COR-L47 (cell line): Measurements from ENCODE around the gene ST8SIA1.
"Not testable (repeated sequence)": the region's sequence is repeated elsewhere in the genome, so short reads cannot be mapped to it uniquely, and the experiment has no call there.

ENCODE experiments used
- DNase-seq: peaks from one replicate; lab custom pipeline; 2025; lab: John Stamatoyannopoulos, UW

The ST8SIA1 gene, protein sequence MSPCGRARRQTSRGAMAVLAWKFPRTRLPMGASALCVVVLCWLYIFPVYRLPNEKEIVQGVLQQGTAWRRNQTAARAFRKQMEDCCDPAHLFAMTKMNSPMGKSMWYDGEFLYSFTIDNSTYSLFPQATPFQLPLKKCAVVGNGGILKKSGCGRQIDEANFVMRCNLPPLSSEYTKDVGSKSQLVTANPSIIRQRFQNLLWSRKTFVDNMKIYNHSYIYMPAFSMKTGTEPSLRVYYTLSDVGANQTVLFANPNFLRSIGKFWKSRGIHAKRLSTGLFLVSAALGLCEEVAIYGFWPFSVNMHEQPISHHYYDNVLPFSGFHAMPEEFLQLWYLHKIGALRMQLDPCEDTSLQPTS

DNA sequence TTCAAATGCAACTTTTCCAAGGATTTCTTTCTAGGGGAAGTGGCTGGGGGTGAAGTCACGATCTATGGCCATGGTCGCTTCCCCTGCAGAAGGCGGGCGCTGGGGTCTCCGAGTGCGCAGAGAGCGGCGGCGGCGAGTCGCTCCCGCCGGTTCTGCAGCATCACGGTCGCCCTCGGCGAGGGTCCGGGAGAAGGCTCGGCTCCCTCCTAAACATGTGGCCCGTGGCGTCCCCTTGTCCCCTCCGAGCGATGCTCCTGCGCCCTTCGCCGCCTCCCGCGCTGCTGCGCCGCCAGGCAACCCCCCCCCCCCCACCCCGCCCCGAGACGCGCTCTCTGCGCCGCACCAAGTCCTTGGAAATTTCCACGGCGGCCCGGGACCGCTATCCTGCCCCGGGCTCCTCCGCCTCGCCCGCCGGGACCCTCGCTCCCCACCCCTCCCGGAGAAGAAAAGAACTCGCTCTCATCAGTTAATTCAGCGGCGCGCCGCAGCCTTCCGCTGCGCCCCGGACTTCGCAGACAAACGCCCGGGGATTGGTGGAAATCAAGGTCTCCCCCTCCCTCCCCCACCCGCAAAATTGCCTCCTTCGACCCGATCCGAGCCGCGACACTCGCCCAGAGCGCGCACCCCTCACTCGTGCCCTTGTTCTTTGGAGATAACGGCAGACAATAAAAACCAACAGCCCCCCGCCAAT lies at the start of gene ST8SIA1:
TSS of gene ST8SIA1 (minus strand) at position 298 of the 691 bp plus-strand sequence. CDS start 475 bp downstream, outside the sequence.
- no peak for DNase-seq

DNA sequence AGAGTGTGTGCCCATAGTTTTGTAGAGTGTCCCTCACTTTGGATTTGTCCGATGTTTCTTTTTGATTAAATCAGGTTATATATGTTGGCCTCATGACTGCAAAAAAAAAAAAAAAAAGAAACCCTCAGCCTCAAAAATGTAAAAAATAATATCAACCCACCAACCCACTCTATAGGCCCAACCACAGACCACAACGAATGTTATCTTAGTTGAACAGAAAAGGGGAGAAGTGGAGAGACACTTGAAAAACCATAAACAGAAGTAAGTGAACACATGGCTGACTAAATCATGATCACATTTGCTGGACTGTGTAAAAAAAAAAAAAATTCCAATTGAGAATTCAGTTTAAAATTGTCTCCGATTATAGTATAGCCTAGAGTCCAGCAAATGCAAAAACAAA lies 45.5 kb upstream of the ST8SIA1 start:
- DNase-seq, result no peak

DNA sequence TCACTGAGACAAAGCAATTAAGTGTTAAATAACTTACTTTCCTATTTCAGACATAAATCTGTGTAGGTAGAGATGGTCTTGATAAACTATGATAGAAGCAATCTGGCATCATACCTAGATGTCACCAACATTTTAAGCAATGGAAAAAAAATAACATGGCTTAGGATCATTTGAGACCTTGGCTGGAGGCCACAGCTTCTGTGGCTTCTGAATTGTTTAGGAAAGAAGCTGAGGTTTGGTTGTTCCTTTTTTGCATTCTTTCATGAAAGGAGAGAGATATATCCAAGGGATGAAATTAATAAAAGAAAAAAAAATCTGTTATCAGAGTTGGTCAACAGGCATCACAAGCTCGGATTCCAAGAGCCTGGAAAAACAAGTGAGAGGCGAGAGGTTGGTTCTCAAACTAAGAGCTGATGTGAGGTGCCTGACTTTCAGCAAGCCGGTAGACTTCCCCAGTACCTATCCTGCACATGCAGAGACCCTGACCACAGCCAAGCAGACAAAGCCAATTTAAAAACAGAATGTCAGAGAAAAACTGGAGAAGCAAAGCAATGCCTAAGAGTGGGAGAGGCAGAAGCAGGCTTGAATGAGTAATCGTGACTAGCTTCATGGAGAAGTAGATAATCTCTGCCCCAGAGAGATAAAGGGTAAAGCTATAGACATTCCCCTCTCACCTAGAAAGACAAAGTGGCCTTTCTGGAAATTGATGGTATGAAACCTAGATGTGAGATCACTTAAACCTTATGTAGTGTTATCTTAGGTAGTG lies 43.4 kb upstream of the ST8SIA1 start:
- DNase-seq, result no peak

DNA sequence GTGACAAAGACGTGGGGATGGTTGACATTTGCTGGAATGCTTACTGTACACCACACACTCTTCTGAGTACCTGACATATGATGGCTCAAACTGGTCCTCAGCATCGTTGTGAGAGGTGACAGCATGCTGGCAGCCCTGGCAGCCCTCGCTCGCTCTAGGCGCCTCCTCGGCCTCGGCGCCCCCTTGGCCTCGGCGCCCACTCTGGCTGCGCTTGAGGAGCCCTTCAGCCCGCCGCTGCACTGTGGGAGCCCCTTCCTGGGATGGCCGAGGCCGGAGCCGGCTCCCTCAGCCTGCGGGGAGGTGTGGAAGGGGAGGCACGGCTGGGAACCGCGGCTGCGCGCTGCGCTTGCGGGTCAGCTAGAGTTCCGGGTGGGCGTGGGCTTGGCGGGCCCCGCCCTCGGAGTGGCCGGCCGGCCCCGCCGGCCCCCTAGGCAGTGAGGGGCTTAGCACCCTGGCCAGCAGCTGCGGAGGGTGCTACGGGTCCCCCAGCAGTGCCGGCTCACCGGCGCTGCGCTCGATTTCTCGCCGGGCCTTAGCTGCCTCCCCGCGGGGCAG lies 42.2 kb upstream of the ST8SIA1 start:
- not testable (repeated sequence) for DNase-seq

DNA sequence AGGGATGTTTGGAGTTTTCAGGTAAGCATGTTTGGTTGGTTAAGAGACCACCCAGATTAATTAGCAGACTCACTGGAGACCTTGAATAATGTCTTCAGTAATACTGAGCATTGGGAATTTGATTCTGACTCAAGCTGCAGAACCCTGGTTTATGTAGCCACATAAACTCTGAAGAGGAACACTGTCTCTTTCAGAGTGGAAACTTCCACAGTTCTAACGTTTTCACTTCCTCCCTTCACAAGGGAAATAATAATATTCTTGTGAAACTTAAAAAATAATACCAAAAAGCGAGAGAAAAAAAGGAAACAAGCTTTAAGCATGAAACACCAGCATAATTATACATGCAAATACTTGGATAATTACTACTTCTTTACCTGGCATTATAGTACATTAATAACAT lies 40.0 kb upstream of the ST8SIA1 start:
- no peak for DNase-seq

DNA sequence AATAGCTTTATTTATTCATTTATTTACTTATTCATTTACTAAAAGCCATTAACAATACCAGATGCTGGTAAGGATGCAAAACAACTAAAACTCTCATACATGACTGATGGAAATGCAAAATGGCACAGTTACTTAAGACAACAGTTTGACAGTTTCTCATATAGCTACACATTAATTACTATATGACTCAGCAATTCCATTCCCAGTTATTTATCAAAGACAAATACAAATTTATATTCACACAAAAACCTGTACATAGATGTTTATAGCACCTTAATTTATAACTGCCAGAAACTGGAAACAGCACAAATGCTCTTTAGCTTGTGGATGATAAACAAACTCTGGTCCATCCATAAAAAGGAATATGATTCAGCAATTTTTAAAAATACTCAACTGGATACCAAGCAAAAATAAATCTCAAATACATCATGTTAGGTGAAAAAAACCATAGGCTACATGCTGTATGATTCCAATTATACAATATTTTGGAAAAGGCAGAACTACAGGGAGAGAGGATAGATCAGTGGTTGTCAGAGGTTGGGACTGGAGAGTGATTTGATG lies 37.9 kb upstream of the ST8SIA1 start:
- no peak for DNase-seq

DNA sequence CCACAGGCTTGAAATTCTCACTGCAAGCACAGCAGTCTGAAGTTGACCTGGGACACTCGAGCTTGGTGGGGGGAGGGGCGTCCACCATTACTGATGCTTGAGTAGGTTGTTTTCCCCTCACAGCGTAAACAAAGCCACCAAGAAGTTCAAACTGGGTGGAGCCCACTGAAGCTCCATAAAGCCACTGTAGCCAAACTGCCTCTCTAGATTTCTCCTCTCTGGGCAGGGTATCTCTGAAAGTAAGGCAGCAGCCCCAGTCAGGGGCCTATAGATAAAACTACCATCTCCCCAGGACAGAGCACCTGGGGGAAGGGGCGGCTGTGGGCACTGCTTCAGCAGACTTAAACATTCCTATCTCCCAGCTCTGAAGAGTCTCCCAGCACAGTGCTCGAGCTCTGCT lies 31.7 kb upstream of the ST8SIA1 start:
- no peak for DNase-seq

DNA sequence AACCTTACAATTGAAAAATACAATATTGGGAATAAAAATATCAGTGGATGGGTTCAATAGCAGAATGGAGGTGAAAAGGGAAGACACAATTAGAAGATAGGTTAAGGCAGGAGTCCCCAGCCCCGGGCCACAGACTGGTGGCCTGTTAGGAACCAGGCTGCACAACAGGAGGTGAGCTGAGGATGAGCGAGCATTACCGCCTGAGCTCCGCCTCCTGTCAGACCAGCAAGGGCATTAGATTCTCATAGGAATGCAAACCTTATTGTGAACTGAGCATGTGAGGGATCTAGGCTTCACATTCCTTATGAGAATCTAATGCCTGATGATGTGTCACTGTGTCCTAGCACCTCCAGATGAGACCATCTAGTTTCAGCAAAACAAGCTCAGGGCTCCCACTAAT lies 27.3 kb upstream of the ST8SIA1 start:
- DNase-seq, result no peak

DNA sequence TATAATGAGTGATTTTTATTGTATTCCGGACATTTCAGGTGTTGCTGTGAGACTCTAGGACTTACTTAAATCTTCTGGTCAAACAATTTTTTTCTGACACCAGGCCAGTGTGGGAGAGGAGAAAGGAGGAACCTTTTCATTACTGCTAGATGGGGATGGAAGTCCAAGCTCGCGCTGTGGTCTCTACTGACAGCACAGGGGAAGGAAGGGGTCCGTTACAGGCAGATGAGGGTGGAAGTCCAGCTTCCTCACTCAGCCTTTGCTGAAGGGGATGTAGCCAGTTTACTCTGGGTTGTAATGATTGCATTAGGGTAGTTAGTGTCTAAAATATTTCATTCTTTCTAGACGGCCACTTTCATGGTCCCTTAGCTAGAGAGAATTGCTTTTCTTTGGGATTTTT lies 26.3 kb upstream of the ST8SIA1 start:
- DNase-seq, result no peak

DNA sequence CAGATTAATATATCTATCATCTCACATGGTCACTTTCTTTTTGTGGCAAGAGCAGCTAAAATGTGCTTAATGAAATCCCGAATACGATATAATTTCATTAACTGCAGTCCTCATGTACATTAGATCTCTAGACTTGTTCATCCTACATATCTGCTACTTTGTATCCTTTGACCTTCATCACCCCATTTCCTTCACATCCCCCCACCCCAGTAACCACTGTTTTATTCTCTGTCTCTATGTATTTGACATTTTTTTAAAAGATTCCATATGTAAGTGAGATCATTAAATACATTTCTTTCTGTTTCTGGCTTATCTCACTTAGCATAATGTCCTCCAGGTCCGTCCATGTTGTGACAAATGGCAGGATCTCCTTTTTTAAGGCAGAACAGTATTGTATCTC lies 23.0 kb upstream of the ST8SIA1 start:
- no peak for DNase-seq

DNA sequence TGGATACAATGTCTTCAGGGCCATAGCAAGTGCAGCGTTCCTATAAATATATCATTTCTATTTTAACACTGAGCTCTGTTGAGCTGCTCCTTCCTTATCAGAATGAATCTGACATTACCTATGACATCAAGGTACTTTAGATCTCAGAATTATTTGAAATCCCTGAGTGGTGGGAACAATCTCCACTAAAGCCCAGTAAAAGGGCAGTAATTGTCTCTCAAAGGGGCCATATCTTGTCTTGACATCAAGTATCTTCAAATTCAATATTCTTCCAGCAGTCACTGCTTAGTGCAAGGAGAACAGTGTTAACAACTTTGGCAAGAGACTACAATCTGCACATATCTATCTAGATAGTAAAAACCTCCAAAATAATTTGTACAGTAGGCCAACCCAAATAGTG lies 21.7 kb upstream of the ST8SIA1 start:
- DNase-seq, result no peak

DNA sequence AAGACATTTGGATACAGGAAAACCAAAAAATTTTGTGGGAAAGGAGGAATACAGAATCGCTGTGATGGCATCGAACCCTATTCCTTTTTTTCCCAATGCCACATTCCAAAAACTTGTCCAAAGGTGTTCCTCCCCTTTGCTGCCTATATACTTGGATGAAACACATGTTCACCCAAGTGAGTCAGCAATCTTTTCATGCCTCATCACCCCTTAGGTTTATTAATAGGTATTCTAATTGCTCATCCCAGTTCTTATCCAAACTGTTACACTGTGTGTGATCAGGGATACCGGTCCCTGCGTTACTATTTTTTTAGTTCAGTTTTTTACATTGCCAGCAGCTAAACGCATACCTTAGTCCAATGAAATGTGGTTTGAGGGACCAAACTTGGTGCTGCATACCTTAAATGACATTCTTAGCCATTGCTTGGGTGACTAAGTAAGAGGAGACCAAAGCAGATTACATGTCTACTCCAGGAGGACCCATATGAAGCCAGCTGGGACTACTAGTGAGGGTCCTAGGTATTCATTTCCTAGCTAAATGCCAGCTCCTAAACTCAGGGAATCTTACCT lies 20.6 kb upstream of the ST8SIA1 start:
- no peak for DNase-seq

DNA sequence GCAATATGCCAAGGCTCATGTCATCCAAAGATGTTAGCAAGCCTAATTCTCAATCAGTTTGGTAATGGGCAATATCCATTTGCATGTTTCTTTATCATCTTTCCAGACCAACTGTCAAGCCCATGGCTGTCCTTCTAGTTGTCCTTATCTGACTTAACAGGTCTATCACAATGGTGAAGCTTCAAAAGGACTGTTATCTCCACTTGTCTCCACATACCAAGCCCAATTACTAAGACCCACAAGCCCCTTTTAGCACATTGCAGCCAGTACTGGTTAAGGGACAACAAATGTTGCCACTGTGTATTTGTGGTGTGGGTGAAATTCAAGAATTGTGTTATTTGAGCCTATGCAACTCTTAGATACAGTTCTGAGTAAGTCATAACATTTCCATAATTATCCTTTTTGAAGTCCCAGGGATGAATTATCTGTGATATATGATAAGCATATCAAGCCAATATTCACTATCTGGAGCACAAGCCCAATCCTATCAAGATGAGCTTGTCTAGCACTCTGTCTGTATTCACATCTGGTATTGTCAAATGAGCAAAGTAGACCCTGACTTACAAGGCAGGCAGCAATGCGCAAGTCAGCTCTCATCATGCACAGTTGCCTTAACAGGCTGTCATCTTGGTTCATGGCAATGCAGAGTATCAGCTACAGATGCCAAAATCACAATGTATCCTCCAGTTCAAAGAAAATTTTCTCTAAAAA lies 19.3 kb upstream of the ST8SIA1 start:
- no peak for DNase-seq

DNA sequence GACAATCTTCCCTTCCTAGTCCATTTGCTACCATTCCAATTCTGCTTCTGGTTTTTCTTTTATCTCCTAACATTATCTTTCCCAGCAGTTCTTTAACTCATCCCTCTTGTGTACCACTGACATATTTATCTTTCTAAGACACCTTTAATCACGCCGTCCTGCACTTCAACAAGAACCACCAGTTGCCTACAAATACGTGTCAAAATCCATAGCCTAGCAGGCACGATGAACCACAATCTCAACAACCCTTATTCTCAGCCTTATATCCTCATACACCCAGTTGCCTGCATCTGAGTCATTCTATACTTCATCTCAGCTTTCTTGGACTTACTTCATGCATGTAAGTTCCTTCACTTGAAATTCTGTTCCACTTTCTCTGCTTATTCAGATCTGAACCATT lies 16.4 kb upstream of the ST8SIA1 start:
- no peak for DNase-seq

DNA sequence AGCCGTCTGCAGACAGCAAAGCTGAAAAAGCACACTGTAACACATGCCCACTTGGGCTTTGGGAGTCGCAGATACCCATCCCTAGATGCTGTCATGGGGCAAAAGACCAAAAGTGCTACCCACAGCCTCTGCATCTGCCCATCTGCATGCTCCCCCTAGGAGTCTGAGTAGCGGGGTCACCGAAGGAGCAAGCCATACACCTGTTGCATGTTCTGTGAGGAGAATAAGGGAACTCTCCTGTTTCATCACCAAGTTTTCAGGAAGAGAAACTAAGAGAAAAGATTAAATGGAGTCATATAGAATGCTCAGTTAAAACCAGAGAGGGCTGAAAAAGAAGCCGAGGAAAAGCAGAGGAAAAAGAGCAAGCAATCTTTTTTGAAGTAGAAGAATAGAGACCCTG lies 13.7 kb upstream of the ST8SIA1 start:
- no peak for DNase-seq

DNA sequence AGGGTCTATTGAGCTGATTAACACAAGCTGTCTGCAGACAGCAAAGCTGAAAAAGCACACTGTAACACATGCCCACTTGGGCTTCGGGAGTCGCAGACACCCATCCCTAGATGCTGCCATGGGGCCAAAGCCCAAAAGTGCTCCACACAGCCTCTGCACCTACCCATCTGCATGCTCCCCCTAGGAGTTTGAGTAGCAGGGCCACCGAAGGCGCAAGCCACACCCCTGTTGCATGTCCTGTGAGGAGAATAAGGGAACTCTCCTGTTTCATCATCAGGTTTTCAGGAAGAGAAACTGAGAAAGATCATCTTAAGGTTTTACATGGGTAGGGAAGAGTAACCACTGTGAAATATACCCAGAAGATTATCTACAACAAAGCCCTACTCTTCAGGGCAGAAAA lies 5.6 kb upstream of the ST8SIA1 start:
- DNase-seq, result no peak

DNA sequence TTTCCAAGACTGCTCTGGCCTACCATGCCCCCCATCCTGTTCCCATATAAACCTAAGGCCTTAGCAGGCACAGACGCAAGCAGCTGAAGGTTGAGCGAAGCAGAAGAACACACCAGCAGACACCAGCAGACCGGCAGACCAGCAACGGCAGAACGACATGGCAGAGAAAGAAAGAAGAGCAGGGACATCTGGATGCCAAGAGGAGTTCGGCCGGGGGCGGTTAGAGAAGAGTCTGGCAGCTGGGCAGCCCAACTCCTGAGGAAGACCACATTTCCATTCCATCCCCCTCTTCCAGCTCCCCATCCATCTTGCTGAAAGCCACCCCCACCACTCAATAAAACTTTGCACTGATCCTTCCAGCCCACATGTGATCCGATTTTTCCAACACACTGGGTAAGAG lies 5.2 kb upstream of the ST8SIA1 start:
- DNase-seq, result no peak

DNA sequence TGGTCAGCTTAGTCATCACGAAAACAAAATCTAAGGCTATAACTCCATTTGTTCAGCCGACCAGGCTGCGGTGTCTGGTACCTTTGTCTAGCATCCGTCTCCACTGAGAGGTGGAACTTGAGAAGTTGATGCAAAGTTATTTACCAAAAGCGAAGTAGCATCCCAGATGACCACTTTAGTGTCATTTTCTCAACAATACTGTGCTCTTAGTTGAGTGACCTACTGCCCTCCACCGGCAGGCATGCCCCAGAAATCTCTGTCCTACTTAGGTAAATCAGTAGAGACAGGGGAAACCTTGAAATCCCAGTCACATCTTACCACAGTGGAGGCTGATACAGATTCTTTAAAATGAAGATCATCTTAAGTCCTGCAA lies 1.3 kb upstream of the ST8SIA1 start:
- no peak for DNase-seq

DNA sequence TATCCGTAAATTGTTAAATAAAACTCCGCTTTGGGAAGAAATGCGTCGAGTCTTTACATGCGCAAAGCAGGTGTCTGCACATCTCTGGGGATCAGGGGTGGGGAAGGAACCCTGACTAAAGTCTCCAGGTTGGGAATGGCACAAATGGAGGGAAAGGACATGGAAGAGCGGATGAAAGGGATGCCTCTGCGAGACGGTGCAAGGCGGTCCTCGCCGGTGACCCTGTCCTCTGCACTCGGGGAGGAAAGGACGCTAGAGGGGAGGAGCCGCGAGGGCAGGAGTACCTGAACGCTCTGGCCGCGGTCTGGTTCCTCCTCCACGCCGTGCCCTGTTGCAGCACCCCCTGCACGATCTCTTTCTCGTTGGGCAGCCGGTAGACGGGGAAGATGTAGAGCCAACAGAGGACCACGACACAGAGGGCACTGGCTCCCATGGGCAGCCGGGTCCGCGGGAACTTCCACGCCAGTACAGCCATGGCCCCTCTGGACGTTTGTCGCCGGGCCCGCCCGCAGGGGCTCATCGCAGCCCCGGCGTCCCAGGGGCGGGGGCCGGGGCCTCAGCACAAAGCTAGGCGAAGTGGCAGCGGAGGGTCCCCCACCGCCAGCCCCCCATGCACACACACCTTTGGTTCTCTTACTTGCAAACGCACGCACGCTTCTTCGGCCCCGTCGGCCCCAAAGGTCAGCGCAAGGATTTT lies 646 bp downstream of the ST8SIA1 start:
- DNase-seq, result no peak

DNA sequence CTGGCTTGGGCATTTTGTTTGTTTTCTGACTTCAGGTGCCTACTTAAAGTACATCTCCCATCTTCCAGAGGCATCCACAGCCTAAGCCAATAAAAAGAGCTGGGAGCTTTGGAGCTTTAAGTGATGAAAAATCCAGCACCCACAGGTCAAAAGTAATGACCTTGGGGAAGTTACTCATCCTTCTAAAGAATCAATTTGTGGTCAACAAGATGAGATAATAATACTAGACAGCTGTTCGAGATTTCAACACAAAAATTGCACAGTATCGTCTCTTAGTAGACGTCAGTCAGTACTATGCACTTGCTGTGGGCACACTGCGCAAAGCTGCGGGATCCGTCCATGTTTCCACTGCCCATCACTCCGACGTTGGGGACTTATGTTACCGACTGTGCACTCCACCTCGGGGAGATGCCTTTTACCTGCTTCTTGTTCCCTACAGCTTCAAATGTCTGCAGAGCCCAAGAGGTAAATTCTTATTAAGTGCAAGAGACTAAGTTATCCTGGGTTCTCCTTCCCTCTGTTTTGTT lies 1.3 kb downstream of the ST8SIA1 start:
- DNase-seq, result no peak

DNA sequence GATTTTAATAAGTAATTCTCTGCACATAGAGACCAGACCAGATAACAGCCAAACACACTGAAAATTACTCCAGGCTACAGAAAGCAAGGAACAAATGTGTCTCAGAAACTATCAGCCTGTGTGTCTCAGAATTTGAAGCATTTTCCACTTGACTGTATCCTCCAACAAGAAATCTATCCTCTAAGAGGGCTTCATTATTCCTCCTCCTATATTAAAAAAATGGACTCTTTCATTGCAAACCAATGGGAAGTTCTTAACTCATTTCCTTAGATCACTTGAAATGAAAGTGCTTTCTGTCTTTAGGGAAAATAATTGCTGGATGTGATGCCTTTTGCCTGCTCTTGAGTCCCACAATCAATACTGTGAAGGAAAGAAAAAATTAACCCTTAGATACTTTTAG lies 2.3 kb downstream of the ST8SIA1 start:
- DNase-seq, result no peak
